Right lobe of liver (tissue), 6 donors: ENCODE measurements around the gene MYH15. TPM values are rescaled to one million over a fixed set of nuclear protein-coding genes. Genes with fewer than 3 reads are reported as not detected.

Source experiments
- ATAC-seq, 4 donors: fragments of 200-7000 bp; cut with Tn5 transposase; one replicate each; pipeline ENCODE4 v1.9.1; 2020; ENCODE audit warnings: mild to moderate bottlenecking in 4 of 4, moderate library complexity in 4 of 4
- DNase-seq, 3 donors: peaks; one replicate each; pipeline ENCODE4 v3.0.0-alpha.2; 2020
- H3K27ac ChIP-seq, 3 donors: fragments of 200-600 bp; one replicate each; pipeline ENCODE4 v1.8.0; 2022
- H3K27me3 ChIP-seq, 2 donors: fragments of 200-600 bp; one replicate each; pipeline ENCODE4 v1.8.0; 2022
- H3K36me3 ChIP-seq, 4 donors: fragments of 200-600 bp; sonication (generic) in 1 of 4; one replicate each; pipeline versions ENCODE4 v1.5.1 to v1.8.0; 2017 to 2022; ENCODE audit warnings: control low read depth in 1 of 4
- H3K4me1 ChIP-seq, 4 donors: fragments of 200-600 bp; sonication (generic) in 1 of 4; one replicate each; pipeline versions ENCODE4 v1.5.1 to v1.8.0; 2017 to 2022; ENCODE audit warnings: control low read depth in 1 of 4
- H3K4me3 ChIP-seq, 3 donors: fragments of 200-600 bp; one replicate each; pipeline ENCODE4 v1.8.0; 2022
- H3K9me3 ChIP-seq, 4 donors: fragments of 200-600 bp; sonication (generic) in 1 of 4; one replicate each; pipeline versions ENCODE4 v1.5.1 to v1.8.0; 2017 to 2022; ENCODE audit warnings: control low read depth in 1 of 4
- POLR2A ChIP-seq: fragments of 450-650 bp; IDR thresholded peaks from one replicate; pipeline ENCODE4 v1.6.1; 2017; ENCODE audit warnings: antibody characterized with exemption, mild to moderate bottlenecking
- WGBS: methylation state at CpG from one replicate; pipeline ENCODE4 v1.1.6; 2018; ENCODE audit warnings: low coverage, low lambda C conversion rate; ENCODE audit not compliant: insufficient coverage; ENCODE audit errors: missing lambda C conversion rate; 5-methylcytosine and 5-hydroxymethylcytosine counted together
- intact Hi-C, 2 donors: fragments of 100-400 bp; cut with DNase I; formaldehyde crosslinking; loops; one replicate each; pipeline versions ENCODE4 v1.11.2 to v1.14.1; 2022
- total RNA-seq, 6 experiments: library from RNA; depleted of rRNA in 2 of 6; stranded (reverse); fragments of >200 nt in 2 of 6; fragmentation: NEBNext Ultra II Directional in 3 of 6; extraction: Animal tissue kit (Norgen Biotek cat#: 25700) in 3 of 6; gene quantifications; one replicate each; pipeline versions ENCODE4 v1.1.0 to v1.2.4, GENCODE V29; 2016 to 2023
- TF ChIP-seq, protein P1 (sequence below), 4 donors: fragments of 200-600 bp in 3 of 4; fragments of 450-650 bp in 1 of 4; IDR thresholded peaks; one replicate each; pipeline versions ENCODE4 v1.5.1 to v1.8.0; 2016 to 2022; ENCODE audit warnings: antibody characterized with exemption in 4 of 4, mild to moderate bottlenecking in 2 of 4
- donor health status: DM: no; HTN: yes; CAD: no.
- donor health status: DM: no; HTN: no; CAD: no.
- donor health status: DM: no; HTN: no; CAD: no.
- donor health status: DM: no; HTN: yes; CAD: no.
- donor health status: DM: no; HTN: yes; CAD: no.

MYH15 gene
- total RNA-seq, 6 experiments from 2014 or later, result not detected

DNA sequence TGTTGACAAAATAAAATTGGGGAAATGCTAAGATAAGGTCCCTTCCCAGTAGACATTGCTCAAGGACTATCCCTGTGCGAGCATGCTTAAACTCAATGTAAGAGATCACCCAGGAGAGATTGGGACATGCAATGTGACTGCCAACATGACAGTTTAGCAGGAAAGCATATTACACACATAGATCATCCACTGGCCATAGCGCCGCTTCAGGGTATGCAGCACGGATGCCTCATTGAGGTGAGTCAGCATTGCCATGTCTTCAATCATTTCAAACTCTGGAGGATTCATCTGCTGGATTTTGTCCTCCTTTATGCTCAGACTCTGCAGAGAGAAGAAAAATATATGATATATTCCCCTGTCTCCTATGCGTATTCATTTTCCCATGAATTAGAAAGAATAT is 8.9 kb downstream of the MYH15 start:
- no peak for ATAC-seq
- TF ChIP-seq, protein P1, sequence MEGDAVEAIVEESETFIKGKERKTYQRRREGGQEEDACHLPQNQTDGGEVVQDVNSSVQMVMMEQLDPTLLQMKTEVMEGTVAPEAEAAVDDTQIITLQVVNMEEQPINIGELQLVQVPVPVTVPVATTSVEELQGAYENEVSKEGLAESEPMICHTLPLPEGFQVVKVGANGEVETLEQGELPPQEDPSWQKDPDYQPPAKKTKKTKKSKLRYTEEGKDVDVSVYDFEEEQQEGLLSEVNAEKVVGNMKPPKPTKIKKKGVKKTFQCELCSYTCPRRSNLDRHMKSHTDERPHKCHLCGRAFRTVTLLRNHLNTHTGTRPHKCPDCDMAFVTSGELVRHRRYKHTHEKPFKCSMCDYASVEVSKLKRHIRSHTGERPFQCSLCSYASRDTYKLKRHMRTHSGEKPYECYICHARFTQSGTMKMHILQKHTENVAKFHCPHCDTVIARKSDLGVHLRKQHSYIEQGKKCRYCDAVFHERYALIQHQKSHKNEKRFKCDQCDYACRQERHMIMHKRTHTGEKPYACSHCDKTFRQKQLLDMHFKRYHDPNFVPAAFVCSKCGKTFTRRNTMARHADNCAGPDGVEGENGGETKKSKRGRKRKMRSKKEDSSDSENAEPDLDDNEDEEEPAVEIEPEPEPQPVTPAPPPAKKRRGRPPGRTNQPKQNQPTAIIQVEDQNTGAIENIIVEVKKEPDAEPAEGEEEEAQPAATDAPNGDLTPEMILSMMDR (IDR thresholded peaks at IDR 0.05), result no peak
- no peak for TF ChIP-seq POLR2A
- intact Hi-C loops, result no loop called here

DNA sequence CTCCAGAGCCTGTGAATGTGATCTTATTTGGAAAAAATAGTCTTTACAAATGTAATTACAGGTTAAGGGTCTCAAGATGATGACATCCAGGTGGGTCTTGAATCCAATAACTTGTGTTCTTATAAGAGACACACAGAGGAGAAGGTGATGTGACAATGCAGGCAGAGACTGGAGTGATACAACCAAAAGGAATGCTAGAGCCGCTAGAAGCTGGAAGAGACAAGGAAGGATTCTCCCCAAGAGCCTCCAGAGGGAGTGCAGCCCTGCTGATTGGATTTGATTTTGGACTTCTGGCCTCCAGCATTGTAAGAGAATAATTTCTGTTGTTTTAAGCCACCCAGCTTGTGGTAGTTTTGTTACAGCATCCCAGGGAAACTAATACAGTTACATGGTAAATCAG is 9.7 kb downstream of the MYH15 start:
- Histone ChIP-seq H3K4me1 (no peaks in the 10 kb centered on the region), H3K27ac (no peak overlapping the region), H3K4me3 (no peak overlapping the region), H3K27me3 (no peaks in the 10 kb centered on the region), H3K9me3 (no peaks in the 10 kb centered on the region), H3K36me3 (no peaks in the 10 kb centered on the region)
- no peak for ATAC-seq
- TF ChIP-seq POLR2A, result no peak
- TF ChIP-seq, protein P1 (IDR thresholded peaks at IDR 0.05), result no peak
- WGBS, result no CpG with 5 or more reads among the region's 1 CpG
- DNase-seq, result no peak
- intact Hi-C loops, result no loop called here

More for the DNA sequence above, 8.9 kb downstream of the MYH15 start:
- WGBS, result 82% methylated on average over 5 of the region's 5 CpGs
- no peaks in the 10 kb centered on the region for H3K27me3 ChIP-seq
- no peaks in the 10 kb centered on the region for H3K9me3 ChIP-seq
- H3K36me3 ChIP-seq, result no peaks in the 10 kb centered on the region
- no peaks in the 10 kb centered on the region for H3K4me1 ChIP-seq
- no peak for DNase-seq
- no peak overlapping the region for H3K4me3 ChIP-seq
- H3K27ac ChIP-seq, result no peak overlapping the region

DNA sequence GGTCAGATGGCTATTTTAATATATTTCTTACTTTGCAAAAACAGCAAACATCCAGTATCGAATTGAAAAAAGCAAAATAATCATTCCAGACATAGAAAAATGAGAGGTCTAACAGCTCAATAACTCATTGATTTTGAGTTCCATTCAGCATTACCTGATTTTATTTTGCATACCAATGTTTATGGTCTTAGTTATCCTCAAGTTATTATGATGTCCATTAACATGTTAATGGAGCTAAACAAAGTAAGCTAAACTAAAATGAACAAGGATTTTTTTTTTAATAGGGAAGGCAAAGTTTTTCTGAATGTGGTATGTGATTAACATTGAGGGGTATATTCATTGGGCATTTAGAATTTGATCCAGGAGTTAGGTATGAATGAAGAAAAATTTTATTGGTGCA is 13.1 kb downstream of the MYH15 start:
- no peaks in the 10 kb centered on the region for H3K4me1 ChIP-seq
- ATAC-seq (no peak), DNase-seq (no peak)
- no peak overlapping the region for H3K4me3 ChIP-seq
- no peak for TF ChIP-seq POLR2A
- TF ChIP-seq, protein P1 (IDR thresholded peaks at IDR 0.05), result no peak
- intact Hi-C loops, result no loop called here
- 80% methylated on average over 1 of the region's 1 CpG for WGBS
- H3K36me3 ChIP-seq, result no peaks in the 10 kb centered on the region
- H3K9me3 ChIP-seq, result no peaks in the 10 kb centered on the region
- no peaks in the 10 kb centered on the region for H3K27me3 ChIP-seq
- H3K27ac ChIP-seq, result no peak overlapping the region

DNA sequence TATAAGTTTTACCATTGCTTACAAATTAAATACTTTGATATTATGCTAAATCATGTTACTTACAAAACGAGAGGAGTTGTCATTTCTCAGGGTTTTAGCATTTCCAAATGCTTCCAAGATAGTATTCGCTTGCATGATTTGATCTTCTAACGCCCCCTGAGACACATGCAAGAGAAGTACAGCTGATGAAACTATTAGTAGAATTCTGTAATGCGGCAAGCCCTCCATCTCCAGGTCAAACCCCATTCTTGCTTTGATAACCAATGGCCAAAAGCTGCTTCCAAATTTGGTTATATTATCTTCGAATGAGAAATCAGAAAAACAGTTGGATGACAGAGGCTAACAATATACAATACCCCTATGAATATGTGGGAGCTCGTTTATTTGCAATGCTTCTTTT is 14.7 kb downstream of the MYH15 start:
- WGBS, result 64% methylated on average over 6 of the region's 6 CpGs
- ATAC-seq, result no peak

More for the DNA sequence above, 14.7 kb downstream of the MYH15 start:
- H3K36me3 ChIP-seq, result no peaks in the 10 kb centered on the region
- DNase-seq, result no peak
- H3K27me3 ChIP-seq, result no peaks in the 10 kb centered on the region
- no peak overlapping the region for H3K27ac ChIP-seq
- H3K4me3 ChIP-seq, result no peak overlapping the region
- no peaks in the 10 kb centered on the region for H3K9me3 ChIP-seq
- intact Hi-C loops, result no loop called here
- TF ChIP-seq, protein P1 (IDR thresholded peaks at IDR 0.05), result no peak
- TF ChIP-seq POLR2A, result no peak
- no peaks in the 10 kb centered on the region for H3K4me1 ChIP-seq
